GM18505 (cell line): Measurements from ENCODE around the gene GPR65.

ENCODE experiments used
- ATAC-seq: cut with Tn5 transposase; IDR thresholded peaks from one replicate; pipeline ENCODE4 v1.9.1; 2021; ENCODE audit not compliant: unreplicated experiment
- POLR2A ChIP-seq: IDR thresholded peaks from 4 replicates; pipeline ENCODE4 v1.6.1; 2011; ENCODE audit warnings: borderline replicate concordance; ENCODE audit not compliant: insufficient read depth, insufficient read length; ENCODE audit errors: extremely low read depth

The GPR65 gene

GRCh38 chr14:88034076-88034475 lies 29.1 kb downstream of the GPR65 start:
- ATAC-seq = no peak
- TF ChIP-seq POLR2A = no peak

DNA sequence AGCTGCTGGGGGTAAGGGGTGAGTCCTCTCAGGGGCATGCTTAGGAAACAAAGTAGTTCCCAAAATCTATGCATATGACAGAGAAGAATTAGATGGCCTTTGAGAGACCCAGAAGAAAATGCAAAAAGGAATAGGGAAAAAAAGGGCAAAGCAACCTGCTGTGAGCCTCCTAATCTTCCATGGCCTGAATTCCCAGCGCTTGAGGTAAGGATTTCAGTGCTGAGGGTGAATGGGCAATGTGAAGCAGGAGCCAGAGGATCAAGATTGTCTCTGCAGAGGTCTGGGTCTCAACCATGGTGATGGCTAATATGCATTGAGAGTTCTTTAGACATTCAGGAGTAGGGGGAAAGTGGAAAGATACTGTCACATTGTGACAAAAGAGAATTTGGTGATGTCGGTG lies 31.5 kb downstream of the GPR65 start:
- no peak for ATAC-seq
- TF ChIP-seq POLR2A = no peak

- TF ChIP-seq POLR2A = no peak
- ATAC-seq = no peak
Observed at GRCh38 chr14:88037325-88037724, 32.4 kb downstream of the GPR65 start.

GRCh38 chr14:88039197-88039596 lies 34.3 kb downstream of the GPR65 start:
- no peak for ATAC-seq
- no peak for TF ChIP-seq POLR2A

DNA sequence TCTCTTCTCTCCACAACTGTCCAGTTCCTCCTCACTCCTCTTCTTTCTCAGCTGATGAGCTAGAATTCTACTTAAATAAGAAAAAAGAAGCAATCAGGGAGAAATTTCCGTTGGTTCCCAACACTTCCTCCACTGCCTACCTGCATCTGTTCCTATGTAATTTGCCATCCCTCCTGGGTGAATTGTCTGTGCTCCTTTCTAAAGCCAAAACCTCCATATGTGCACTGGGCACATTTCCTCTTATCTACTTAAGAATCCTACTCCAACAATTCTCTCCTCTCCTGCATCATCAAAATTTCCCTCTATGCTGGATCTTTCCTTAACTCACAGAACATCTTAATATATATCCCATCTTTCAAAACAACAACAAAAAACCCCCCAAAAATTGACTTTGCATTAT lies 35.2 kb downstream of the GPR65 start:
- ATAC-seq = no peak
- TF ChIP-seq POLR2A = no peak

DNA sequence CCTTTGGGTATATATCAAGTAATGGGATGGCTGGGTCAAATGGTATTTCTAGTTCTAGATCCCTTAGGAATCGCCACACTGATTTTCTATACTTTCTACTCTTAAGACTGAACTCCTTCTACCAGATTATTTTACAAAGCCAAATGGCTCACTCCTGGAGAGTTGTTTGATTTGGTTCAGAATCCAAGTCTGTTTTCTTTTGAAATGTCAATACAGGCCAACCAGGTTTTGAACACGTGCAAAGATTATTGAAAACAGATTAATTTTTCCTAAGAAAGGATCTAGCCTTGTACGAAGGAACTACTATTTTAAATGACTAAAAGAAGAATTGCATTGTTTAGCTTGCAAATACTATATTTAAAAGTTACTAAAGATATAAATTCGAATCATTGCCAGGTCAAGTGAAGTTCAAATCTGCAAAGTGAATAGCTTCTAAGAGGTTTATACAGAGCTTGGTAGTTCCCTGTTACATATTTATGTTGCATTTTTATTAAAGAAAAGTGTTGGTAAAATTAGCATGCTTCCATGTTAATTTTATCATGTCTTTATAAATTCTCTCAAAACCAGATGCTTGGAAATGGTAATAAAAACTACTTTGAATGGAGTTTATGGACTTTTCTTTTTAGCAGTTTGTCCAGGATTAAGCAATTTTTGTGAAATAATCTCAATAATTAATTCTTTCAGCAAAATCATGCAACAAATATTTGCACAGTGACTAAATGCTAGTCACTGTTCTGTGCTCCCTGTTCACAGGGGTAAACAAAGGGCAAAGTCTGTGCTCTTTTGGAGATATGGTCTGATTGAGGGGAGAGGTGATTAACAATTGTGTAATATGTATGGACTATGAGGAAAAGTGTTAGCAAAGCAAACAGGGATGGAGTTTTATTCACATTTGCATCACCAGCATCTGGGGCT lies 38.9 kb downstream of the GPR65 start:
- TF ChIP-seq POLR2A = no peak
- no peak for ATAC-seq

DNA sequence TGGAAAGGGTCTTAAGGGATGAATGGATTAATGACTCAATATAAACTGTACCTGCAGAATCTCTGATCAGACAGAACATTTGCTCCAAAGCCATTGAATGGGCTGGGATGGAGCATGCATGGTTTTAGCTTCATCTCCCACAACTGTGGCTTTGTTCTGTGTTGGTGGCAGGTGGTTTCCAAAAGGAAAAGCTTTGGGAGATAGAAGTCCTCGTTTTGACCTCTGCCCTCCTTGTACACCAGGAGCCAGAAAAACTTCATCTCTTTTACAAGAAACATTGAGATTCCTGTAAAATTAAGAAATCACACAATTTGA lies 39.5 kb downstream of the GPR65 start:
- TF ChIP-seq POLR2A = no peak
- ATAC-seq = no peak

GRCh38 chr14:88044776-88045446 lies 40.0 kb downstream of the GPR65 start:
- peak; percentile 75 for ATAC-seq
- no peak for TF ChIP-seq POLR2A

GRCh38 chr14:88045705-88046104 lies 40.8 kb downstream of the GPR65 start:
- ATAC-seq = no peak
- no peak for TF ChIP-seq POLR2A

DNA sequence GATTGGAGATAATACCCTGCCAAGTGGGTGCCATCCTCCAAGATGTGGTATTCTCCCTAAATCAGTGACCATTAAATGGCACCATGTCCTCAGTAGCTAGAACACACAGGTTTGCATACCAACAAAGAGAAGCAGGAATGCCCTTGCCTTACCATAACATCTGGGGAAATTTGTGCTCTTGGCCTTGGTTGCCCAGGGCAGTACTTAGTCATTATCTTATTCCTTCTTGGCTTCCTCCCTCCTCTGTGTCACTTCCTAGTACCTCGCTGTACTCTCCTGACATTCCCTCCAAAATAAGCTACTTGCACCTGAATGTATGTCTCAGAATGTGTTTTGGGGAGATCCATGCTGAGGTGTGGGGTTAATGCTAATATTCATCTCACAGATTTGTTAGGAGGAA lies 43.4 kb downstream of the GPR65 start:
- ATAC-seq = no peak
- no peak for TF ChIP-seq POLR2A

DNA sequence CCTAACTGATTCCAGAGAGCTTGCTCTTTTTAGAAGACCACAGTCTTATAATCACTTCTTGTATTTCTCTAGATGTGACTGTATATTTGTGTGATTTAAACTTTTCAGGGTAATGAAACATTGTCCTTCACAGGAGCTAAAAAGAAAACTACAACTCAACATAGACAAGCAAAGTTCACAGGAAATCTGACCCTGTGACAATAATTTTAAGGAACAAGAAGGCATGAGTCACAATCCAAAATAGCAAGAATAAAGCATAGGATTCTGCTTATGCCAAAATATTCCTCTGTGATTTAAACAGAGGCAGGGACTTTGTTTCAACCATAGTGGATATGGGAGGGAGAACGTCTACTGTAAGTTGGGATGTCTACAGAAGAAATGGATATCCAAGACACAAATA lies 44.3 kb downstream of the GPR65 start:
- ATAC-seq = no peak
- TF ChIP-seq POLR2A = no peak

DNA sequence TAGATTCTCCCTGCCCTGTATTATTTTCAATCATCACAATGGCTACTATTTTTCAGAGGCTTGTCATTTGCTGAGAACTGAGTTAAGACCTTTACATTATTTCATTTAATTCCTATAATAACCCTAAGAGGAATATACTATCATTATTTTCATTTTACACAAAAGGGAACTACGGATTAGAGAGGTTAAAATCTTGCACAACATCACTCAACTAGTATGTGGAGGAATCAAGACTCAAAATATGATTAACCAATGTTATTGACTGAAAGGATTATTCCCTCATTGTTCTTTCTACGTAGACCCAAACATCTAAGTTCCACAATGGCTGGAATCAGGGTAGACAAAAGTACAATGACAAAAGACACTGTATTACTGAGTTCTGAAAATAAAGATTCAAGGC lies 45.0 kb downstream of the GPR65 start:
- no peak for ATAC-seq
- no peak for TF ChIP-seq POLR2A

DNA sequence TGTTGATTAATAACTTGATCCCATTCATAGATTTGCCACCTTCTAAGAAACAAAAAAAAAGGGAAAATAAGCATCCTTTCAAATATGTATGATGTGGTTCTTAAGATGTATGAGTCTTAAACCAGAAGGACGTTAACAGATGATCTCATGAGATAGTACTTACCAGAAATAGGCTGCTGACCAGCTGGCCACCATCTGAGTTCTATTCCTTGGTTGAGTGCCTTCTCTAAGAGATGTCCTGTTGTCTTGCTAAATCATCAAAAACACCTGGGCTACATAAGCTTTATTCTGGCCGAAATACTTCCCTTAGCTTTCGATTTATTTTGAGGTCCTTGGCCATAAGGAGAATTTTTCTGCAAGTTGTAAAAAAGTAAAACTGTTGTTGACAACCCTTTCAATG lies 55.6 kb downstream of the GPR65 start:
- TF ChIP-seq POLR2A = no peak
- ATAC-seq = no peak

- TF ChIP-seq POLR2A = no peak
- no peak for ATAC-seq
Observed at GRCh38 chr14:88063811-88064210, 58.9 kb downstream of the GPR65 start.
